Stomach (tissue), 9 donors: ENCODE measurements around the gene PI4K2B. TPM values are rescaled to one million over a fixed set of nuclear protein-coding genes. Genes with fewer than 3 reads are reported as not detected.

Experiments
- DNase-seq, 2 donors: peaks; one replicate each; pipeline versions ENCODE4 v3.0.0 to v3.0.0-alpha.2; 2013 to 2019
- H3K27ac ChIP-seq, 5 donors: fragments of 200-600 bp in 4 of 5; sonication (generic) in 4 of 5; one replicate each; pipeline ENCODE4 v1.5.1; 2013 to 2019; ENCODE audit warnings: mild to moderate bottlenecking in 1 of 5, moderate library complexity in 1 of 5
- H3K27me3 ChIP-seq, 3 donors: fragments of 200-600 bp; sonication (generic); one replicate each; pipeline ENCODE4 v1.5.1; 2017 to 2019; ENCODE audit warnings: mixed run types in 1 of 3
- H3K36me3 ChIP-seq, 4 donors: fragments of 200-600 bp; sonication (generic); 1 replicate in 3 of 4; 2 replicates in 1 of 4; pipeline ENCODE4 v1.5.1; 2016 to 2019
- H3K4me1 ChIP-seq, 4 donors: fragments of 200-600 bp; sonication (generic); one replicate each; pipeline ENCODE4 v1.5.1; 2016 to 2019
- H3K4me3 ChIP-seq, 4 donors: fragments of 200-600 bp; sonication (generic) in 3 of 4; one replicate each; pipeline ENCODE4 v1.5.1; 2016 to 2019; ENCODE audit warnings: mild to moderate bottlenecking in 1 of 4
- H3K9me3 ChIP-seq, 4 donors: fragments of 200-600 bp; sonication (generic); one replicate each; pipeline ENCODE4 v1.5.1; 2016 to 2019
- EP300 ChIP-seq: sonication (generic); formaldehyde crosslinking; IDR thresholded peaks from one replicate; pipeline ENCODE4 v1.6.1; 2017; ENCODE audit warnings: antibody characterized with exemption
- POLR2A ChIP-seq, 4 donors: fragments of 450-650 bp; IDR thresholded peaks; one replicate each; pipeline ENCODE4 v1.6.1; 2016; ENCODE audit warnings: antibody characterized with exemption in 4 of 4, control low read depth in 2 of 4, mild to moderate bottlenecking in 1 of 4, moderate library complexity in 1 of 4
- POLR2AphosphoS5 ChIP-seq, 3 donors: sonication (generic); formaldehyde crosslinking; IDR thresholded peaks; one replicate each; pipeline ENCODE4 v1.6.1; 2016; ENCODE audit warnings: antibody characterized with exemption in 3 of 3
- WGBS, 5 donors: extraction: QIAGEN DNeasy Blood & Tissue Kit in 3 of 5; methylation state at CpG; one replicate each; pipeline versions ENCODE4 v1.1.5 to v1.1.7; 2013 to 2018; 5-methylcytosine and 5-hydroxymethylcytosine counted together
- intact Hi-C: fragments of 100-400 bp; cut with DNase I; formaldehyde crosslinking; loops from one replicate; pipeline ENCODE4 v1.15.1; 2023; ENCODE audit warnings: low total_unique reads
- polyA plus RNA-seq, 3 donors: library from polyadenylated mRNA; stranded (reverse); fragments of 200-250 nt; gene quantifications; one replicate each; pipeline ENCODE4 v1.2.3, GENCODE V29; 2013
- total RNA-seq, 5 donors: library from RNA; depleted of rRNA; stranded (reverse); fragments of >200 nt; gene quantifications; one replicate each; pipeline versions ENCODE4 v1.1.0 to v1.2.3, GENCODE V29; 2014 to 2016
- TF ChIP-seq, protein P1 (sequence below), 7 experiments: fragments of 450-650 bp in 4 of 7; fragments of 200-600 bp in 3 of 7; sonication (generic) in 3 of 7; IDR thresholded peaks; one replicate each; pipeline ENCODE4 v1.5.1; 2016 to 2019; ENCODE audit warnings: antibody characterized with exemption in 7 of 7, control low read depth in 2 of 7, mild to moderate bottlenecking in 1 of 7
- donor health status: healthy with polysubstance abuse.
- donor health status: Bipolar disorder and iron deficiency.
- donor health status: healthy.

Gene PI4K2B
- total and polyA plus RNA-seq, 8 donors, result 9.3 to 65.2 (median 21.5) TPM

GRCh38 chr4:25306518-25307057, 72.8 kb downstream of the PI4K2B start:
- intact Hi-C loops, result no loop called here
- Histone ChIP-seq H3K9me3 (no peaks in the 10 kb centered on the region), H3K36me3 (no peaks in the 10 kb centered on the region), H3K27ac (no peak overlapping the region), H3K4me1 (peaks cover 0 to 18% (median 9%) of the 10 kb centered on the region in 4 donors), H3K27me3 (no peaks in the 10 kb centered on the region), H3K4me3 (no peak overlapping the region)
- TF ChIP-seq EP300, result no peak
- TF ChIP-seq, protein P1, sequence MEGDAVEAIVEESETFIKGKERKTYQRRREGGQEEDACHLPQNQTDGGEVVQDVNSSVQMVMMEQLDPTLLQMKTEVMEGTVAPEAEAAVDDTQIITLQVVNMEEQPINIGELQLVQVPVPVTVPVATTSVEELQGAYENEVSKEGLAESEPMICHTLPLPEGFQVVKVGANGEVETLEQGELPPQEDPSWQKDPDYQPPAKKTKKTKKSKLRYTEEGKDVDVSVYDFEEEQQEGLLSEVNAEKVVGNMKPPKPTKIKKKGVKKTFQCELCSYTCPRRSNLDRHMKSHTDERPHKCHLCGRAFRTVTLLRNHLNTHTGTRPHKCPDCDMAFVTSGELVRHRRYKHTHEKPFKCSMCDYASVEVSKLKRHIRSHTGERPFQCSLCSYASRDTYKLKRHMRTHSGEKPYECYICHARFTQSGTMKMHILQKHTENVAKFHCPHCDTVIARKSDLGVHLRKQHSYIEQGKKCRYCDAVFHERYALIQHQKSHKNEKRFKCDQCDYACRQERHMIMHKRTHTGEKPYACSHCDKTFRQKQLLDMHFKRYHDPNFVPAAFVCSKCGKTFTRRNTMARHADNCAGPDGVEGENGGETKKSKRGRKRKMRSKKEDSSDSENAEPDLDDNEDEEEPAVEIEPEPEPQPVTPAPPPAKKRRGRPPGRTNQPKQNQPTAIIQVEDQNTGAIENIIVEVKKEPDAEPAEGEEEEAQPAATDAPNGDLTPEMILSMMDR (IDR thresholded peaks at IDR 0.05), result no peak
- 67 to 95% (median 81%) methylated on average over 4 of the region's 4 CpGs for WGBS, 5 donors
- DNase-seq, result no peak

GRCh38 chr4:25307596-25307995, 73.8 kb downstream of the PI4K2B start:
- Histone ChIP-seq H3K27ac (peak overlapping the region in 1 of 5 donors; percentile 20), H3K4me3 (no peak overlapping the region), H3K4me1 (peaks cover 0 to 13% (median 12%) of the 10 kb centered on the region in 4 donors), H3K36me3 (no peaks in the 10 kb centered on the region), H3K9me3 (no peaks in the 10 kb centered on the region), H3K27me3 (no peaks in the 10 kb centered on the region)
- TF ChIP-seq POLR2AphosphoS5 (IDR thresholded peaks at IDR 0.05) (no peak), EP300 (no peak)
- 37 to 69% (median 59%) methylated on average over 7 of the region's 7 CpGs for WGBS, 5 donors
- no peak for DNase-seq
- intact Hi-C loops, result no loop called here

DNA sequence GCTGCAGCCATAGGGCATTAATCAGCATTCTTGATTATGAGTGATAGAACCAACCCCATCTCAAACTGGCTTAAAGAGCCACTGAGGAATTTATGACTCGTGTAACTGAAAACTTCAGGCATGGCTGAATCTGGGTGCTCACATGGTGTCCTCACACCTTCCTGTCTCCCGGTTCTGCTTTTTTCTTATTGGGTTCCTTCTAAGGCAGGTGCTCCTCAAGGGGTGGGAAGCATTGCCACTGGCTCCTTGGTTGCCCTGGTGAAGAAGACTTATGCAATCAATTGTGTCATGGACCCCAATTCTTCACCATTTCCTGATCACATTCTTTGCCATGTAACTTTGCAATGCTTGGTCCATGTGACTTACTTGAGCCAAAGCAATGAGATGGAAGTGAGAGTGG, 74.5 kb downstream of the PI4K2B start:
- Histone ChIP-seq H3K4me1 (peaks cover 2 to 18% (median 15%) of the 10 kb centered on the region in 4 donors), H3K27ac (no peak overlapping the region), H3K36me3 (no peaks in the 10 kb centered on the region), H3K9me3 (no peaks in the 10 kb centered on the region), H3K4me3 (no peak overlapping the region), H3K27me3 (no peaks in the 10 kb centered on the region)
- TF ChIP-seq POLR2AphosphoS5 (IDR thresholded peaks at IDR 0.05) (no peak), POLR2A (IDR thresholded peaks at IDR 0.05) (no peak), EP300 (no peak)
- TF ChIP-seq, protein P1 (IDR thresholded peaks at IDR 0.05), result no peak
- DNase-seq, result no peak
- WGBS, 5 donors, result 71 to 100% (median 93%) methylated on average over 2 of the region's 2 CpGs
- intact Hi-C loops, result no loop called here

GRCh38 chr4:25308761-25309160, 74.9 kb downstream of the PI4K2B start:
- H3K4me3 ChIP-seq, result no peak overlapping the region
- peaks cover 6 to 20% (median 18%) of the 10 kb centered on the region in 4 donors for H3K4me1 ChIP-seq
- H3K36me3 ChIP-seq, result no peaks in the 10 kb centered on the region
- no peak overlapping the region for H3K27ac ChIP-seq
- 77 to 93% (median 89%) methylated on average over 7 of the region's 7 CpGs for WGBS, 5 donors
- TF ChIP-seq, protein P1 (IDR thresholded peaks at IDR 0.05), result no peak
- TF ChIP-seq EP300, result no peak
- no peak for TF ChIP-seq POLR2A (IDR thresholded peaks at IDR 0.05)
- TF ChIP-seq POLR2AphosphoS5 (IDR thresholded peaks at IDR 0.05), result no peak
- no peaks in the 10 kb centered on the region for H3K9me3 ChIP-seq
- DNase-seq, result no peak
- intact Hi-C loops, result no loop called here
- H3K27me3 ChIP-seq, result no peaks in the 10 kb centered on the region

DNA sequence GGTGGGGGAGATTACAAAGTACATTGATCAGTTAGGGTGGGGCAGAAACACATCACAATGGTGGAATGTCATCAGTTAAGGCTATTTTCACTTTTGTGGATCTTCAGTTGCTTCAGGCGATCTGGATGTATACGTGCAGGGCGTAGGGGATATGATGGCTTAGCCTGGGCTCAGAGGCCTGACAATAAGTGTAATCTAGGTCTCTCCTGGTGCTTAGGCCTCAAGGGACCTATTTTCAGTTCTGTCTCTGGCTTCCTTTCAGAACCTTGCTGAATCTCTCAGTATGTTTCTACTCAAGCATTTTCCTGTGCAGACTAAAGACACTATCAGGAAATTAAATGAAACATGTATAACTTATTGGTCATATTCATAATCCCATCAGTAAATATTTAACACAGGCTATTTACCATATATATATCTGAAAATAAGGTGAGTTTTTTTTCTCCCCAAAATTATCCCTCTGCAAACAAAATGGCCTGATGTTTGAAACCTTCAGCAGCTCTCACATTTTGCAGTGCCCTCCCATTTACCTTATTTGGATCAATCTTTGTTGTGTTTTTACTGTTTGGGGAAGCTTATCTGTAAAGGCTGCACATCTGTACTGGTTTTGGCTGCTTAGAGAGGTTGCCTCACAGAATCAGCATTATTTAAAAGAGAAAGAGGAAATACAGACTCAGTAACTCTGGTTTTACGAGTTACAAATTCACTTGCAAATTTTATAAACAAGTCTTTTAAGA, 76.4 kb downstream of the PI4K2B start:
- Histone ChIP-seq H3K4me3 (no peak overlapping the region), H3K9me3 (no peaks in the 10 kb centered on the region), H3K4me1 (peaks cover 9 to 31% (median 20%) of the 10 kb centered on the region in 4 donors), H3K36me3 (peaks cover 0 to 6% (median 3%) of the 10 kb centered on the region in 4 donors), H3K27me3 (no peaks in the 10 kb centered on the region), H3K27ac (peak overlapping the region in 2 of 5 donors; percentile 15 to 69)
- TF ChIP-seq POLR2A (IDR thresholded peaks at IDR 0.05) (no peak), POLR2AphosphoS5 (IDR thresholded peaks at IDR 0.05) (no peak), EP300 (no peak)
- TF ChIP-seq, protein P1 (IDR thresholded peaks at IDR 0.05), result no peak
- intact Hi-C loops, result no loop called here
- DNase-seq, result no peak
- 64 to 82% (median 73%) methylated on average over 4 of the region's 4 CpGs for WGBS, 5 donors
